Nephron (organoid): Measurements from ENCODE around the gene CSTB.

Experiments
- H3K27ac Mint-ChIP-seq, 3 experiments: 2 replicates each; pipeline ENCODE4 v1.8.0; 2020; ENCODE audit warnings: mixed read lengths in 3 of 3, mild to moderate bottlenecking in 2 of 3, moderate library complexity in 1 of 3
- H3K27me3 Mint-ChIP-seq: 2 replicates; pipeline ENCODE4 v1.8.0; 2021; ENCODE audit warnings: low read depth, mild to moderate bottlenecking, moderate library complexity, mixed read lengths
- H3K36me3 Mint-ChIP-seq: 2 replicates; pipeline ENCODE4 v1.8.0; 2020; ENCODE audit warnings: low read depth, mixed read lengths
- H3K4me1 Mint-ChIP-seq: 2 replicates; pipeline ENCODE4 v1.8.0; 2020; ENCODE audit warnings: mixed read lengths
- H3K4me3 Mint-ChIP-seq, 3 experiments: 2 replicates each; pipeline ENCODE4 v1.8.0; 2020; ENCODE audit warnings: mild to moderate bottlenecking in 3 of 3, mixed read lengths in 3 of 3, moderate library complexity in 2 of 3
- H3K9me3 Mint-ChIP-seq: 2 replicates; pipeline ENCODE4 v1.8.0; 2020; ENCODE audit warnings: mixed read lengths
- TF ChIP-seq, protein P1 (sequence below), 3 experiments: fragments of 200-600 bp; sonication (generic); IDR thresholded peaks; one replicate each; pipeline ENCODE4 v1.5.0; 2021; ENCODE audit warnings: antibody characterized with exemption in 3 of 3; ENCODE audit not compliant: unreplicated experiment in 3 of 3

CSTB gene

DNA sequence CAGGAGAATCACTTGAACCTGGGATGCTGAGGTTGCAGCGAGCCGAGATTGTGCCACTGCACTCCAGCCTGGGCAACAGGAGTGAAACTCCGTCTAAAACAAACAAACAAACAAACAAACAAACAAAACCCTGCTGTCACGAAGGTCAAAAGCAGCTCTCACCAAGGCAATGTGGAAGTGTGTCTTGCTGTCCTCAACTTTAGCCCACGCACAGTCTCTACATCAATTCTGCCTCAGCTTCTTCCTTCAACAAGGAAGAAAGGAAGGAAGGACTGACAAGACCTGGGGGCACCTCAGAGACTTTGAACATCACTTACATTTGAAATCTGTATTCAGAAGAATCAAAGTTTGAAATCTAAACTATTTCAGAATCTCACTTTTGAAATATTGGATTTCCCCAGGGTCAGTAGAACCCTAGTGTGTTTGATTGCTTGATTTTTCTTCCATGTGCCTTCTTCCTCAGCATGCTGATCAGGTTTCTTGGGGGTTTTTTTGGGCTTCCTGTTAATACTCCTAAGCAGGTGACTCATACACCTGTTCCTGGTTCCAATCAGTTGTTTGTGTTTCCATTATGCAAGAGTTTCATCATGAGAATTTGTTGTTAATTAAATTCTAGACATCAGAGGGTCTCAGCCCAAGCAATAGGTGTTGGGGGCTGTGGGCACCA lies 6.5 kb upstream of the CSTB start:
- no peak overlapping the region for H3K4me3 Mint-ChIP-seq
- no peaks in the 10 kb centered on the region for H3K36me3 Mint-ChIP-seq
- no peaks in the 10 kb centered on the region for H3K9me3 Mint-ChIP-seq
- peaks cover 15% of the 10 kb centered on the region for H3K27me3 Mint-ChIP-seq
- TF ChIP-seq, protein P1, sequence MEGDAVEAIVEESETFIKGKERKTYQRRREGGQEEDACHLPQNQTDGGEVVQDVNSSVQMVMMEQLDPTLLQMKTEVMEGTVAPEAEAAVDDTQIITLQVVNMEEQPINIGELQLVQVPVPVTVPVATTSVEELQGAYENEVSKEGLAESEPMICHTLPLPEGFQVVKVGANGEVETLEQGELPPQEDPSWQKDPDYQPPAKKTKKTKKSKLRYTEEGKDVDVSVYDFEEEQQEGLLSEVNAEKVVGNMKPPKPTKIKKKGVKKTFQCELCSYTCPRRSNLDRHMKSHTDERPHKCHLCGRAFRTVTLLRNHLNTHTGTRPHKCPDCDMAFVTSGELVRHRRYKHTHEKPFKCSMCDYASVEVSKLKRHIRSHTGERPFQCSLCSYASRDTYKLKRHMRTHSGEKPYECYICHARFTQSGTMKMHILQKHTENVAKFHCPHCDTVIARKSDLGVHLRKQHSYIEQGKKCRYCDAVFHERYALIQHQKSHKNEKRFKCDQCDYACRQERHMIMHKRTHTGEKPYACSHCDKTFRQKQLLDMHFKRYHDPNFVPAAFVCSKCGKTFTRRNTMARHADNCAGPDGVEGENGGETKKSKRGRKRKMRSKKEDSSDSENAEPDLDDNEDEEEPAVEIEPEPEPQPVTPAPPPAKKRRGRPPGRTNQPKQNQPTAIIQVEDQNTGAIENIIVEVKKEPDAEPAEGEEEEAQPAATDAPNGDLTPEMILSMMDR (IDR thresholded peaks at IDR 0.05; ENCODE audit: unreplicated experiment in 3 of 3) = no peak
- no peak overlapping the region for H3K27ac Mint-ChIP-seq
- peaks cover 9% of the 10 kb centered on the region for H3K4me1 Mint-ChIP-seq

DNA sequence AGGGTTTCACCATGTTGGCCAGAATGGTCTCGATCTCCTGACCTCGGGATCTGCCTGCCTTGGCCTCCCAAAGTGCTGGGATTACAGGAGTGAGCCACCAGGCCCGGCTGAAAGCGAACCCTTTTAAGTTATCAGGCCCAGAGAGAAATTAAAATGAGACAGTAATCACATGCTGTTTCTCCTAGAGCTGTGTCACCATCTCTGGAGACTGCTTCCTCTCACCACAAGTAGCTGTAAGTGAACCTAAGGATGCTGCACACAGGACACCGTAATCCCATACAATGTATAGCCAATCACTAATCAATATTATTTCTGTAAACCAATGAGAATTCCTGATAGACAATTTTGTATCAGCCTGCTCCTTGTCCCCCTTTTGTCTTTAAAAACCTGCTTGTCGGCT lies 5.7 kb upstream of the CSTB start:
- Mint-ChIP-seq H3K36me3 (no peaks in the 10 kb centered on the region), H3K4me1 (peaks cover 9% of the 10 kb centered on the region), H3K4me3 (no peak overlapping the region), H3K9me3 (no peaks in the 10 kb centered on the region), H3K27ac (no peak overlapping the region), H3K27me3 (peaks cover 19% of the 10 kb centered on the region)
- TF ChIP-seq, protein P1 (IDR thresholded peaks at IDR 0.05; ENCODE audit: unreplicated experiment in 3 of 3) = no peak

DNA sequence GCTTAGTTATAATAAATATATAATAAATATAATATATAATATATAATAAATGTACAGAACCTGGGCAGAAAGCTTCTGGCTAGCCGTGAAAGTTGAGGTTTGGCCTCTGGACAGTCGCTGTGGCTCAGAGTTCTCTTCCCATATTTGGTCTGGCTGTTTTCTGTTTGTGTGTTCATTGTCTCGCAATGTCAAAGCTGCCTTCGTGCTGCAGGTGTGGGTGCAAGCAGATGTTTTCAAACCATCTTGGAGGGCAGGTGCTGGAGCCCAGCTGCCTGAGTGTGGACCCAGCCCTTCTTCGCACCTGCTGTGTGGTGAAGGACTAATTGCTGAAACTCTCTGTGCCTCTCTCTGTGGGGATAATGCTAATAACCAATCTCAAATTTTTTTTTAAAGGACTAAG lies 3.6 kb upstream of the CSTB start:
- Mint-ChIP-seq H3K27me3 (peaks cover 12% of the 10 kb centered on the region), H3K36me3 (peaks cover 1% of the 10 kb centered on the region), H3K4me3 (peak overlapping the region in 2 of 3 experiments; percentile 19 to 47), H3K9me3 (no peaks in the 10 kb centered on the region), H3K4me1 (peaks cover 15% of the 10 kb centered on the region), H3K27ac (no peak overlapping the region)
- TF ChIP-seq, protein P1 (IDR thresholded peaks at IDR 0.05; ENCODE audit: unreplicated experiment in 3 of 3) = no peak

DNA sequence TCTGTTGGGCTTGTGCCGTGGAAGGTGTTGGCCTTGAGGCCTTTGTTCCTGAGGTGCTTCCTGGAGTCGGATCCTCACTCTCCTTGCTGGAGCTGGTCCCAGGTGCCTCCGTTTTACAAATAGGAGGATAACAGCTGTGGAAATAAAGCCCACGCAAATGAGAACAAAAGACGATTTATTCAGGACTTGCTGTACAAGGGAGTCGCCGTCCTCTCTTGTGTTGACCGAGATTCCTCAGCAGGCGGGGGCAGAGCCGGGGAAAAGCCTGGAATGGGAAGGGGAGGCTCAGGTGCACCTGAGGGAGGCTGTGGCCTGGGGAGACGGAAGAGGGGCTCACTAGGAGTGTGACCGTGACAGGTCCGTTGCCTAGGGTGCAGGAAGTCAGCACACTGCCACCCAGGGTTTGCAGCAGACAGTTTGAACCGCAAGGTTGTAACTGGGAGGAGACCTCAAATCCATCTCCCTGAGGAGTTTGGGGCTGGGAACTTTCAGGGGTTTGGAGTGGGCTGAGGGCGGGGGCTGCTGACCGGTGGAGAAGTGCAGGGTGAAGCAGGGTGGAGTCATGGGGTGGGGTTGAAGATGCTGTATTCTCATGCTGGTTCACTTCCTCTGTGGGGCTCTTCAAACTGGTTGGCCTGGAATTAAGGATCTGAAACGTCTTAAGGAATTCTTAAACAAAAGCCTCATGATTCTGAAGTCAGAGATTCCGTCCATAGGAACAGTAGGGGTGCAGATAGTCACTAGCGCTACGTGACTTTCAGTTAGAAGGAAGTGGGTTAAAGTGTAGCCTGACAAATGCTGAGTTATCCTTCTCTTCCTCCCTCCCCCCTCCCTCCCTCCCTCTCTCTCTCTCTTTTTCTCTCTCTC lies 2.6 kb upstream of the CSTB start:
- peak overlapping the region; percentile 45 to 73 (median 60) for H3K27ac Mint-ChIP-seq

DNA sequence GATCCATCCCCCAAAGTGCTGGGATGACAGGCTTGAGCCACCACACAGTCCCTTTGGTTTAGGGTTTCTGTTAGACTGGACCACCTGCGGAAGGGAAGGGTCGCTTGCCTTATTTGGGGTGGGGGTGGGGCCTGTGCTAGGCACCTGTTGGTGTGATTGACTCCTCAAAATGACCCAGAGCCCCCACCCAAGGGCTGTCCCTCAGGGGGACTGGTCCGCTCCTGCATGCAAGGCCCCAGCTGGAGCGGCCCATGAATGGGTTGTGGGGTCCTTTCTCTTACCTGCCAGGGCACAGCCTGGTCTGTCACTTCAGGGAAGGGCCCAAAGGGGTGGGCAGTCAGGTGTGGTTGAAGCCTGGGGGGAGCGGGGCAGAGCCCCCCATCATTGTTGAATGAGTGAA lies 1.8 kb upstream of the CSTB start:
- Mint-ChIP-seq H3K4me1 (peaks cover 20% of the 10 kb centered on the region), H3K4me3 (peak overlapping the region; percentile 88 to 90 (median 89)), H3K27ac (peak overlapping the region in 2 of 3 experiments; percentile 45 to 74), H3K9me3 (no peaks in the 10 kb centered on the region), H3K36me3 (peaks cover 17% of the 10 kb centered on the region), H3K27me3 (peaks cover 7% of the 10 kb centered on the region)
- TF ChIP-seq, protein P1 (IDR thresholded peaks at IDR 0.05; ENCODE audit: unreplicated experiment in 3 of 3) = no peak

More for the DNA sequence above, 2.6 kb upstream of the CSTB start:
- Mint-ChIP-seq H3K4me3 (peak overlapping the region; percentile 60 to 89 (median 88)), H3K9me3 (no peaks in the 10 kb centered on the region), H3K36me3 (peaks cover 10% of the 10 kb centered on the region), H3K27me3 (peaks cover 7% of the 10 kb centered on the region), H3K4me1 (peaks cover 20% of the 10 kb centered on the region)
- TF ChIP-seq, protein P1 (IDR thresholded peaks at IDR 0.05; ENCODE audit: unreplicated experiment in 3 of 3) = no peak
